CD1c-positive myeloid dendritic cell (primary cell): ENCODE measurements around the gene AGAP1.
"Not testable (repeated sequence)": the region's sequence is repeated elsewhere in the genome, so short reads cannot be mapped to it uniquely, and the experiment has no call there.

Source experiments
- DNase-seq: peaks from one replicate; pipeline ENCODE4 v3.0.0-alpha.2; 2016; ENCODE audit errors: extremely low spot score

AGAP1 gene

DNA sequence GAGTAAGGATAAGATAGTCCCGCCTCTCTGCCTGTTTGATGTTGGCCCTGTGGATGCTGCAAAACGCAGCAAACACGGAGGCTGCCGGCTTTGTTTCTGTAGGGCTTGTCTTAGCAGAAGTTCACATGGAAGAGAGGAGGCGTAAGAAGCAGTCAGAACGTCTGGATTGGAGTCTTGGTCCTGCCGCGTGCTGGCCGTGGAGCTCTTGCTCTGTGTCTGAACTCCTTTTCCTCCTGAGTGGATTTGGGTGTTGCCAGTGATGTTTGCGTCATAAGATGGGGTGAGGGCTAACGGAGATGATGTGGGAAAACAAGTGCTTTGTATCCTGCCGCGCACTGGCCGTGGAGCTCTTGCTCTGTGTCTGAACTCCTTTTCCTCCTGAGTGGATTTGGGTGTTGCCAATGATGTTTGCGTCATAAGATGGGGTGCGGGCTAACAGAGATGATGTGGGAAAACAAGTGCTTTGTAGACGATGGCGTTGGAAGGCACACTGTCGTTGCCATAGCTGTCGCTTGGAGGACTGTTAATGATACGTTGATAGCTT is 240.9 kb downstream of the AGAP1 start:
- DNase-seq = no peak

DNA sequence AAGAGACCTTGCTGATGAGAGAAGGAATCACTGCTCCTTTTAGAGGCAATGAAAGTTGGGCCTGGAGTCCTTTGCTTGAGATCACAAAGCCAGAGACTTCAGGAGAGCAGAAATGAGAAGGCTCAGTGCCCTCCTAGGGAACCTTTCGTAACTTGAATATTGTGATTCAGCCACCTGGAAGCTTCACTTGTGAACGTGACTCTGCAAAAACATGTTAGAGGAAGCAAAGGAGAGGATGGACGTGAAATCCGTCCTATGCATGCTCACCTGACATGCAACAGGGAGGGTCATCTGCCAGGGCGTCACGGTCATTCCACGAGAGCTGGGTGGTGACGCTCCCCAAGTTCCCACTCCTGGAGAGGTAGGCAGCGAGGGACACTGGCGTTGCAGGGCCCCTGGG is 243.6 kb downstream of the AGAP1 start:
- no peak for DNase-seq

DNA sequence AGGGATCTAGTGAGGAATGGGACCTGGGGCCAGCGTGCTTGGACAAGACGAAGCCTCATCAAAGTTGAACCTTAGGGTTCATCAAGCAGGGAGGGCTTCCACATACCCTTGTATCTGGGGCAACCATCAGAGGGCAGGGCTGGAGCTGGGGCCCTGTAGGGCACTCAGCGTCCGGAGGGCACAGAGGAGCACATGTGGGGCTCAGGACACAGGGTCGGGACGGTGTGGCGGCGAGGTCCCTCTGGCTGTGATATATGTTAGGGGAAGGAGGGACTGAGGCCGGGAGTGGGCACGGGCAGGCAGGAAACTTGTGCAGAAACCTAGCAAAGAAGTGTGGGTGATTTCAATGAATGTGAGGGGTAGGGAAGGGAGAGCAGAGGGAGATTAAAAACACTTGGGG is 244.0 kb downstream of the AGAP1 start:
- no peak for DNase-seq

DNA sequence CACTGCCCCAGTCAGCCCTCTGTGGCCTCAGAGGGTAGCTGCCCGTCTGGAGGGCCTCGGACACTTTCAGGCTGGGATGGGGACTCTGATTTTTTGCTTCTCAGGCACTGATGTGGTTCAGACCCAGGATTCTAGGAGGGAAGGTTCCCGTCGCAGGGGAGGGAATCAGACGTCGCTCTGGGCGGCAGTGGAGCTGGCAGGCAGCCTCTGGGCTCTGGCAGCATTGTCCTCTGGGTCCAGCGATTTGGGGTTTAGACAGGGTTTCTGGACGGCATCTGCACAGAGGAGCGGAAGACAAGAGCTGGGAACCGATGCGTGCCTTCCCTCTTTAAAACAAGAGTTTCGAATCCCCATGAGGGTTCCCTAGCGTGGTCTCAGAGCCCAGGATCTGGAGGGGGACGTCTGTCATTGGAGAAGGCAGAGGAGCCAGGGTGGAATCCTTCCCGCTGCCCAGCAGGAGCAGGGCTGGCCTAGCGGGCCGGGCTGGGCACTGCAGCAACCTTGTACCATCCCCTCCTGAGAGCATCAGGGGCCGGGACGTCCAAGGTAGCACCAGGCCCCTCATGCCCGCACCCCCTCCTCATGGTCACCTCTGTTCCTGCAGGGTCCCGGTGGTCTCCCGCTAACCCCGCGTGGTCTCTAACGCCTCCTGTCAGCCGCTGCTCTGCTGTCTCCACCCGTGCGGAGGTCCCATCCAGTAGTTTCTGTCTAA is 246.0 kb downstream of the AGAP1 start:
- no peak for DNase-seq

DNA sequence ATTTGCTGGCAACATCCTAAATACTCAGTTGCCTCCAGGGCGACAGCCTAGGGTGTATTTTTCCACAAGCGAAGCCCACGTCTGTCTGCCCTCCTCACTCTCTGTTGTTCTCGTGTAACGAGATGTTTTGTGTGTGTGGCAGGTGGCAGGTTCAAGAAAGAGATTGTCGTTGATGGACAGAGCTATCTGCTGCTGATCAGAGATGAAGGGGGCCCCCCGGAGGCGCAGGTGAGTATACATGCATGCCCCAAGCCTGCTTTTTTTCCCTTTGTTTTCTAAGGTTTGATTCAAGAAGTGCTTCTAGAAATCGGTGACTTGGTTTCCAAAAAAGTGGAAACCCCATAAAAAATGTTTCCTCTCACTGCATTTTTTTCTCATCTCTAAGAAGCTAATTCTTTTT is 247.0 kb downstream of the AGAP1 start:
- no peak for DNase-seq

DNA sequence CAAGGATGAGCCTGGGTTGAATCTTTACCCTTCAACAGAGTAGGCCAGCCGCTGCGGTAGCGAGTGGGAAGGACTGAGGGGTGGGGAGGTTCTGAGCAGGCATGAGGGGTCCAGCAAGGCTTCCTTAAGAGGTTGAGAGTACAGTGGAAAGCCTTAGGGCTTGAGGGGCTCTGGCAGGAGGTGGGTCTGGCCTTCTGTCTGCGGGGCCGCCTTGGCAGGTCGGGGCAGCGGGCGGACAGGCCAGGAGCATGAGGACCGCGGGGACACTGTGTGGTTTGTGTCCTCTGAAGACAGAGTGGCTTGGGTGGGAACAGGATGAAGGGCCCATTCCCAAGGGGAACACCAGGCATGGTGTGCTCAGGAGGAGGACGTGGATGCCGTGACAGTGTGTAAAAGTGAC is 250.3 kb downstream of the AGAP1 start:
- no peak for DNase-seq

DNA sequence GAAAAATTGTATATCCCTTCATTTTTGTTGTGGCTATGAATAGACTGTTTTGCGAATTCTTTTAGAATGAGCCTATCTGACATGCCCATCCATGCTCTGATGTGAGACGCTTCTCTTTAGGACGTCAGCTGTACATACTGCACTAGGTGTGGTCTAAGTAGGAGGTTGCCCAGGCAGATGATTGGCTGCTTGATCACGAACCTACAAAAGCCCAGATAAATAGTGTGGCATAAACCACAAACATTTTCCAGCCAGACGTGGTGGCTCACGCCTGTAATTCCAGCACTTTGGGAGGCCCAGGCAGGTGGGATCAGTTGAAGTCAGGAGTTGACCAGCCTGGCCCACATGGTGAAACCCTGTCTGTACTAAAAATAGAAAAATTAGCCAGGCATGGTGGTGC is 251.8 kb downstream of the AGAP1 start:
- DNase-seq = no peak

DNA sequence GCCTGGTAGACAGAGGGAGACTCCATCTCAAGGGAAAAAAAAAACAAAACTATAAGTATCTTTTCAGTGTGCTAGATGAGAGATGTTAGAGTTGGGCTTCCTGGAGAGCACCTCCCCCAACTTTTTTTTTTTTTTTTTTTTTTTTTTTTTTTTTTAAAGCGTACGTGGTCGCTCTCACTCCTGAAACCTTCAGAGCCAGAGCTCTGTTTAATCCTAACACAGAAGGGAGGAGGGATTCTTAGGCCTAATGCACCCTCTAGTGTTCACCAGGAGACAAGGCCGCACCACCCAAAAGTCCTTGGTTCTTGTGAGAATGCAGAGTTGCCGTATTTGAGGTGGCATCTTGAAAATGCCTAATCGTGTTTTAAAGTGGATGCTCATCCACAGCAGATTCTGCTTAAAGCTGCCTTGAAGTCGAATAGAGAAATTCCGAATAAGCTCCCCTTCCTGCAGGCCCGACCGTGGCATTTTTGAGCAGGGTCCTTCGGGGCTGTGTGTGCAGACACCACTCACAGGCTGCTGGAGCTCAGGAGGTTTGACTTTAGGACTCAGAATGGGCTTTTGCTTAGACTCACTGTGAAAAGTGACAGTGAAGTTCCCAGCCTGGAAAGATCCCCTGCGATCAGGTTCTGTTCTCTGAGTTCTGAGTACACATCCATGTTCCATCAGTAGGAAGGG is 252.6 kb downstream of the AGAP1 start:
- DNase-seq = peak; percentile 59

DNA sequence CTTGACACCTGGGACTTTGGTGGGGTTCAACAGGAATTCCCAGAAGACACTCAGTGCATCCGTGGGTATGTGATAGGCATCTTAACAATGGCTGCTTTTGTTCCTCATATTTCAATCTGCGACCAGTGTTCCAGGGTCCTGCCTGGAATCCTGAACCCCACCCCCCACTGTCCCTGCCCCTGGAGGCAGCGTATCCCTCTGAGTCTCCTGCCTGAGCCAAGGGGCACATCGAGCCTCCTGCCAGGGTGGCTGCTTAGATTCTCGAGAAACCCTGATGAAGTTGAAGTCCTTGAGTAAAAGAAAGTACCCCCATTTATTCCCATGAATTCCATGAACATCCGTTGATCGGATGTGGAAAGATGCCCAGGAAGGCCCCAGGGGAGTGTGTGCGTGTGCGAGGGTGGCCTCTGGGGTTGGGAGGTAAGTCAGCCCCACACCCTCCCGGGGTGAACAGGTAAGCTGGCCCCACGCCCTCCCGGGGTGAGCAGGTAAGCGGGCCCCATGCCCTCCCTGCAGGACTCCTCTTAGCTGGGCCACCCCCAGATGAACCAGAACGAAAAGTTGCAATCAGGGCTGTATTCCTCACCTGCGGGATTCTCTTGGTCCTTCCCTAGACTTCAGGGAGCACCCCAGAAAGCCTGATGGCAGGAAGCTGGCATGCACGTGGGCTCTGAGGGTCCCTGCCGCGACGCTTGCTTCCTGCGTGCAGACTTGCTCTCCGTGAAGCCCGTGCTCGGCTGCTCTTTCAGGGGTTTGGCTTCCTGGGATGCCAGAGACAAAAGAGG is 253.3 kb downstream of the AGAP1 start:
- DNase-seq = no peak

DNA sequence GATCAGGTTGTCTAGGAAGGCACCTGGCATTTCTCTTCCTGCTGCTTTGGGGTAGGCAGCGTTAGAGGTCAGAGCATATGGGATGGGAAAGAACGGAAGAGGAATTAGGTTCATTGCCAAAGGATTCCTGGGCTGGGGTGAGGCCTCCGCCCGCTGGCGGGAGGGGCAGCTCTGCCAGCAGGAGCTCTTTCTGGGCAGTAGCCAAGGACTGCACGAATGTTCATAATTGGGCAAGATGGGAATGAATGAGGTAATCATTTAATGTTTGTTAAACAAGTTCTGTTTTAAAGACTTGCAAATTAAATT is 253.9 kb downstream of the AGAP1 start:
- no peak for DNase-seq

DNA sequence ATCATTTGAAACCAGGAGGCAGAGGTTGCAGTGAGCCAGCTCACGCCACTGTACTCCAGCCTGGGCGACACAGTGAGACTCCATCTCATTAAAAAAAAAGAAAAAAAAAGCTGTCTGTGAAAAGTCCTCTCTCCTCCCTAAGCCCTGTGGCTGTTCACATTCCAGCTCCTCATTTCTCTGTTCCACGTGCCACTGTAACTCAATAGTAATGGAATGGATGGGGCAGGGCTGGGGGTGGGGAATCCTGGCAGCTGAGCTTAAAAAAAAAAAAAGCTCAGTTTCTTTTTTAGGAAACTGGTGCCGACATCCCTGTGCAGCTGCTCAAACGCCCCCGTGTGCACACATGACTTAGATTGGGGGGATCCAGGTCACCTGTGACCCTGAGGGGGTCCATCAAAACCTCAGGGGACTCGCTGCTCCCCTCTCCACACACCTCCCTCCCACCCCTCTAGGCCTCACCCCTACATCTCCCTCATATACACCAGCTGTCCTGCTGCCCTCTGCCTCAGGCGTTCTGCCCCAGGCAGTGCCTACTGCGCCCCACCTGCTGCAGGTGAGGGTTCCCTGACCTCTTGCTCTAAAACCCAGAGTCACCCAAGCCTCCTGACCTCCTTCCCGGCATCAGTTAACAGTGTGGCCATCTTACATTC is 255.4 kb downstream of the AGAP1 start:
- DNase-seq = no peak

DNA sequence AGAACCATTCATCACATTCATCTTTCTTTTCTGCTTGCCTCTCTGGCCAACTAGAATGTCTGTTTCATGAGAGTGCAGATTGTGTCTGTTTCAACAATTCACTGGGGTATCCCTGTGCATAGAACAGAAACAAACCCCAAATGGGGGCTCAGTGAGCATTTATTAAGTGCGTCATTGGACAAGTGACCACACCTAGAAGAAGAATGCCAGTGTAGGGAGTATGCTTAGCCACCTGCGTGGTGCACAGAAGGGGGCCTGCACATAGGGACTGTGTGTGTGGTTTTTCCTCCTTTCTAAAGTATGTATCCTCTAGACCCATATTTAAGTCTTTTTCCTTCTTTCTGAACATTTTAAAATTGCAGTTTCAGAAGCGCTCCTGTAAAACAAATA is 255.9 kb downstream of the AGAP1 start:
- DNase-seq = no peak

DNA sequence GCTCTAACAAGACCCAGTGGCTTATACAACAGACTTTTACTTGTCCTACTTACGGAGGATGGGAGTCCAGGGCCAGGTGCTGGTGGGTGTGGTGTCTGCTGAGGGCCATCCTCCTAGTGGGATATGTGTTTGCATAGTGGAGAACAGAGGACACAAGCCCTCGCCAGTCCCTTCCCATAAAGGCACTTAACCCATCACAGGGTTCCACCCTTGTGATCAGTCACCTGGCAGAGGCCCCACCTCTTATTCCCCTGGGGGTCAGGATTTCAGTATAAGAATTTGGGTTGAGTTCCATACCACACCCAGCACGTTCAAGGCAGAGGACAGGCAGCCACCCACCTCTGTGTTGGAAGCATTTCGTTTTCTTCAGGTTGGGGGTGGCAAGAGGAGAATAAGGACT is 259.0 kb downstream of the AGAP1 start:
- DNase-seq = no peak

DNA sequence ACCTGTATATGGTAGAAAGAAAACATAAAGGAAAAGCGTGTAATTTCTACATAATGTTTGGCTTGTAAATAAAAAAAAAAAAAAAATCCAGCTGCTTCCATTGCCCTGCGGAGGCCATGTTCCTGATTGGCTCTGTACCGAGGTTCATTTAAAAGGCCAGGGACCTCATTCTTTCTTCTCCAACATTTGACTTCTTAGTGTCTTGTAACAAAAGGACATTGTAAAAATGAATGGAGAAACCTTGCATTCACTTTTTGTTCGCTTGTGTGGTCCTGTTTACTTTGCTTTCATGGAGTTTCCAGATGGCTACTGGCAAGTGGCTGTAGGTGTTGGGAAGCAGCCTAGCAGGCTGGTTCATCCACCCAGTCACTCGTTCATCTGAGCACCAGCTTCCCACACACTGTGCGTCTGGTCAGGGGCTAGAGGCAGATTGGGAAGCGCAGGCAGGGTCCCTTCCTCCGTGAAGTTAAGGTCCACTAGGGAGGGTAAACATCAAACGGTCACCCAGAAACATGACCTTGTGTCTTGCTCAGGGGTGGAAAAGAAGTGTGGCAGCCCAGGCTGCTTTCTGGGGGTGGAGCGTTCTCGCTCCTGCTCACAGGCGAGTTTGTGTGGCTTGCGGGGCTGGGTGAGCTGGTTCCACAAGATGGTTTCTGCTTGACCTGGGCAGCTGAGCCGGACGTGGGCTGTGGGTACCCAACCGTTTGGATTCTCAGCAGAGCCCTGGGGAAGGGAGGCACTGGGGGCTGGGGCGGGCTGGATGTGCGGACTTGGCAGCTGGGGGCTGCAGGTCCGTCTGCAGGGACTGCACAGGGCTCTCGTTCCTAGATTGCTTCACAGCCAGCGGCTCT is 260.7 kb downstream of the AGAP1 start:
- DNase-seq = no peak

DNA sequence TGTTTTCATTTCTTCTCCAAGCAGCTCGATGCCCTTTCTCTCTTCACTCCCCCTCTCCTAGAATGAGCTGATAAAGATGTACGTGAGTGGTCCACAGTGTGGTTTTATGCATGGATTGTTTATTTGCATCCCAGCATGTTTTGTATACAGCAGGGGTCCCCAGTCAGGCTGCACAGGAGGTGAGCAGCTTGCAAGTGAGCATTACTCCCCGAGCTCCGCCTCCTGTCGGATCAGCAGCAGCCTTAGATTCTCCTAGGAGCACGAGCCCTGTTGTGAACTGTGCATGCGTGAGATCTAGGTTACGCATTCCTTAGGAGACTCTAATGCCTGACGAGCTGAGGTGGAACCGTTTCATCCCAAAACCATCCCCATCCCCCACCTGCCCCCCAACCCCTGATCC is 262.6 kb downstream of the AGAP1 start:
- DNase-seq = no peak

DNA sequence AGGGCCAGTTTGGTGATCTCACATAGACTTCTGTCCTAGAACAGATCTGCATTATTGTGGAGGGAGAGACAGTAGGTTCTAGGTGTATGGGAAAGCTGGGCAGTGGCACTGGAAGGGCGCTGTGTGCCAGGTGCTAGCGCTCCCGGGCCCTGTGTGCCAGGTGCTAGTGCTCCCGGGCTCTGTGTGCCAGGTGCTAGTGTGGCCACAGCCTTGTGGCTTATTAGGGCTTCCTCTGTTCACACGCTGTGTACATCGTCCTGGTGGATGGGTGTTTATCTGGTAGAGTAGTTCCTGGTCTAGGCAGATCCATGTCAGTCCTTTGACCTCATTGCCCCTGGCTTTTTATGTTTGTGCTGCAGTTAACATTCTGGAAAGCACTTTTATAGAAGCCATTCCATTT is 263.4 kb downstream of the AGAP1 start:
- no peak for DNase-seq

DNA sequence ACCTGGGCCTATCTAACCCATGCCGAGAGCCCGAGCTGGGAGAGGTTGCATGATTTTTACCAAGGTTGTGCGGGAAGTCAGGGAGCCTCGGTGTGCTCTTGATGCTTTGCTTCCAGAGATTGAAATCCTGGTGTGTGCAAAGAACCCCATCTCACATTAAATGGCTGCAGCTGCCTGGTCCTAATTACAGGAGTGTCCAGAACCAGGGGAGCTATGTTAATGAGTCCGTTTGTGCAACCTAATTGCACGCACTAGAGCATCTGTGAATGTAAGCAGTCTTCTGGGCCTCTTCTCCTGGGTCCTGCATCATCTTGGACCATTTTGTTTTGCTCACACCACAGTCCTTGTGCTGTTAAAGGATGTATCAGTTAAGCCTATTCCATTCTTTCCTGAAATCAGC is 263.8 kb downstream of the AGAP1 start:
- DNase-seq = no peak

DNA sequence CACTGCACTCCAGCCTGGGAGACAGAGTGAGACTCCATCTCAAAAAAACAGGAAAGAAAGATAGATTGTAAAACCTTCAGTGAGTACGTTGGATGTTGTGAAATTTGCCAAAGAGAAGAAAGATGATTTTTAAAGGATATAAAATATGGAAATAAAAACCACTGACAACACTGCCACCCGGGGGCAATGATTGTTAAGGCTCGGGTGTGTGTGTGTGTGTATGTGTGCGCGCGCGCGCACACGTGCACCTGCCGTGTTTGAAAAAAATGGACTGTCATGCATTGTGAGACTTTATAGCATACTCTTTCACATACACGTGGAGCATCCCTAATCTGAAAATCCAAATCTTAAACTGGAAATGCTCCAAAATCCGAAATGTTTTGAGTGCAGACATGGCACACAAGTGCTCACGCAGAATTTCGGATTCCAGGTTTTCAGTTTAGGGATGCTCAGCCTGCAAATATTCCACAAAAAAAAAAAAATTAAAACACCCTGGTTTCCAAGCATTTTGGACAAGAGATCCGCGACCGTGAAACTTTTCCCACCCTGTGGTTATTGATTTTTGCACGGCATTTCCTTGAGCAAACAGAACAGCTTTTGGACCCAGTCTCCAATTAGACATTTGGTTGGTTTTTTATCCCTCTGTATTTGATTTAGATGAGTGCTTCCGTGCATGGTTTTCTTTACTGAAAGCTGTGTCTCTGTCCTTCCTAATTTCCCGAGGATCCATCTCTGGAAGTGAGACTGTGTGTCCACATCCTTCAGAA is 269.2 kb downstream of the AGAP1 start:
- no peak for DNase-seq

DNA sequence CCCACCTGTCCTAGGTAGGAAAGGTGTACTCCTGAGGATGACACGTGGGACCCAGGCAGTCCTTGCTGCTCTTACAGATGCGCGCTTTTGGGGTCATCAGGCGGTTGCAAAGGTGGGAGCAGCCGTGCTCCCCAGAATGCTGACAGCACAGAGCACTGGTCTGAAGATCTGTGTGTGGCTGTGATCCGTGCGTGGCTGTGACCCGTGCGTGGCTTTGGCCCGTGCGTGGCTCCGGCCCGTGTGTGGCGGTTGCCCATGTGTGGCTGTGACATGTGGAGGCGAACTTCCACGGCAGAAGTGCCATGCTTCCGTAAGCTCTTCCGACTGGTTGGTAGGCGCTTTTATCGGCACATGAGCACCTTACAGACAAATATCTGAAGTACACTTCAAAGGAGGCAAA is 270.0 kb downstream of the AGAP1 start:
- DNase-seq = no peak

DNA sequence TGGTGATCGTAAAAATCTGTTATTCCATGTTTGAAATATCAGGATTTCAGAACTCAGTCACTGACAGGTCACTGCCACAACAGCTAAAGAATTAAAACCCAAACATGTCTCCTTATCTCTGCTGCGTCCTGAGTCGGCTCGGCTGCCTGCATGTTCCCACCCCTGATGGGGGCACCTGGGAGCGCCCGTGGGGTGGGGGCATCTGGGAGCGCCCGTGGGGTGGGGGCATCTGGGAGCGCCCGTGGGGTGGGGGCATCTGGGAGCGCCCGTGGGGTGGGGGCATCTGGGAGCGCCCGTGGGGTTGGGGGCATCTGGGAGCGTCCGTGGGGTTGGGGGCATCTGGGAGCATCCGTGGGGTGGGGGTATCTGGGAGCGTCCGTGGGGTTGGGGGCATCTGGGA is 270.6 kb downstream of the AGAP1 start:
- not testable (repeated sequence) for DNase-seq
